Mucosa of descending colon (tissue), 3 donors: ENCODE results near the gene EHD1. TPM values are rescaled to one million over a fixed set of nuclear protein-coding genes. Genes with fewer than 3 reads are reported as not detected.

Source experiments
- ATAC-seq: fragments of 200-7000 bp; cut with Tn5 transposase; one replicate; pipeline ENCODE4 v1.9.1; 2020; ENCODE audit warnings: mild to moderate bottlenecking, moderate library complexity
- DNase-seq, 3 donors: peaks; one replicate each; pipeline ENCODE4 v3.0.0-alpha.2; 2020
- H3K36me3 ChIP-seq: fragments of 200-600 bp; one replicate; pipeline ENCODE4 v1.8.0; 2021; ENCODE audit warnings: low read depth, mild to moderate bottlenecking
- H3K4me1 ChIP-seq: fragments of 200-600 bp; one replicate; pipeline ENCODE4 v1.8.0; 2021; ENCODE audit warnings: low read depth, mild to moderate bottlenecking
- H3K4me3 ChIP-seq: fragments of 200-600 bp; one replicate; pipeline ENCODE4 v1.8.0; 2021; ENCODE audit warnings: mild to moderate bottlenecking
- H3K9me3 ChIP-seq: fragments of 200-600 bp; one replicate; pipeline ENCODE4 v1.8.0; 2021; ENCODE audit warnings: mild to moderate bottlenecking
- intact Hi-C, 2 donors: fragments of 100-400 bp; cut with DNase I in 1 of 2; cut with micrococcal nuclease in 1 of 2; formaldehyde crosslinking; loops; one replicate each; pipeline versions ENCODE4 v1.11.0 to v1.11.1; 2022; cut with DNase I, micrococcal nuclease
- total RNA-seq, 3 donors: library from RNA; stranded (reverse); fragmentation: NEBNext Ultra II Directional in 2 of 3; extraction: Animal tissue kit (Norgen Biotek cat#: 25700) in 2 of 3; gene quantifications; one replicate each; pipeline versions ENCODE4 v1.2.1 to v1.2.4, GENCODE V29; 2021 to 2023
- TF ChIP-seq, protein P1 (sequence below): fragments of 200-600 bp; IDR thresholded peaks from one replicate; pipeline ENCODE4 v1.8.0; 2022; ENCODE audit warnings: antibody characterized with exemption, mild to moderate bottlenecking
- donor health status: DM: no; HTN: no; CAD: no; lungs with moderate emphysema.
- donor health status: DM: no; HTN: no; CAD: no.
- donor health status: DM: no; HTN: yes; CAD: no.

EHD1 gene
- total RNA-seq, 3 donors from 2014 or later: 58.3 to 85.9 (median 81.5) TPM

DNA sequence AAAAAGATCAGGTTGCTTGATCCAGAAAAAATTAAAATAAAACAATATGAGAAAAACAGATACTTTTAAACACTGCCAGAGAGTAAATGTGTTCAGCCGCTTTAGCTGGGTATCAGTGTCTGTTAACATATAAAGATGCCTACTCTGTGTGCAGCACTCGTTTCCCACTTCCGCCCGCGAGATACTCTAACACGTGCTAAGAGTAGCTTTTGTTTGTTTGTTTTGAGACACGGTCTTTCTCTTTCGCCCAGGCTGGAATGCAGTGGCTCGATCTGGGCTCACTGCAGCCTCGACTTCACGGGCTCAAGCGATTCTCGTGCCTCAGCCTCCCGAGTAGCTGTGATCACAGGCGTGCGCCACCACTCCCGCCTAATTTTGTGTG is 67.5 kb downstream of the EHD1 start:
- ATAC-seq (peak; percentile 31), DNase-seq (peak; percentile 45 to 60 (median 58))
- H3K9me3 ChIP-seq: no peaks in the 10 kb centered on the region
- H3K4me3 ChIP-seq: peak overlapping the region; percentile 51
- peaks cover 12% of the 10 kb centered on the region for H3K4me1 ChIP-seq
- TF ChIP-seq, protein P1, sequence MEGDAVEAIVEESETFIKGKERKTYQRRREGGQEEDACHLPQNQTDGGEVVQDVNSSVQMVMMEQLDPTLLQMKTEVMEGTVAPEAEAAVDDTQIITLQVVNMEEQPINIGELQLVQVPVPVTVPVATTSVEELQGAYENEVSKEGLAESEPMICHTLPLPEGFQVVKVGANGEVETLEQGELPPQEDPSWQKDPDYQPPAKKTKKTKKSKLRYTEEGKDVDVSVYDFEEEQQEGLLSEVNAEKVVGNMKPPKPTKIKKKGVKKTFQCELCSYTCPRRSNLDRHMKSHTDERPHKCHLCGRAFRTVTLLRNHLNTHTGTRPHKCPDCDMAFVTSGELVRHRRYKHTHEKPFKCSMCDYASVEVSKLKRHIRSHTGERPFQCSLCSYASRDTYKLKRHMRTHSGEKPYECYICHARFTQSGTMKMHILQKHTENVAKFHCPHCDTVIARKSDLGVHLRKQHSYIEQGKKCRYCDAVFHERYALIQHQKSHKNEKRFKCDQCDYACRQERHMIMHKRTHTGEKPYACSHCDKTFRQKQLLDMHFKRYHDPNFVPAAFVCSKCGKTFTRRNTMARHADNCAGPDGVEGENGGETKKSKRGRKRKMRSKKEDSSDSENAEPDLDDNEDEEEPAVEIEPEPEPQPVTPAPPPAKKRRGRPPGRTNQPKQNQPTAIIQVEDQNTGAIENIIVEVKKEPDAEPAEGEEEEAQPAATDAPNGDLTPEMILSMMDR: no peak
- intact Hi-C loops: no loop called here
- no peaks in the 10 kb centered on the region for H3K36me3 ChIP-seq

GRCh38 chr11:64810271-64810890 is 68.0 kb downstream of the EHD1 start, which contains the start of gene MEN1:
Gene MEN1 (minus strand): TSS chr11:64810551. CDS start chr11:64810109, 442 bp downstream.
- intact Hi-C loops: no loop called here
- peaks cover 12% of the 10 kb centered on the region for H3K4me1 ChIP-seq
- TF ChIP-seq, protein P1: no peak
- ATAC-seq: peak; percentile 97
- no peaks in the 10 kb centered on the region for H3K36me3 ChIP-seq
- H3K9me3 ChIP-seq: no peaks in the 10 kb centered on the region
- DNase-seq: peak; percentile 95 to 97 (median 96)
- peak within 1 kb of the TSS; percentile 51 for H3K4me3 ChIP-seq

DNA sequence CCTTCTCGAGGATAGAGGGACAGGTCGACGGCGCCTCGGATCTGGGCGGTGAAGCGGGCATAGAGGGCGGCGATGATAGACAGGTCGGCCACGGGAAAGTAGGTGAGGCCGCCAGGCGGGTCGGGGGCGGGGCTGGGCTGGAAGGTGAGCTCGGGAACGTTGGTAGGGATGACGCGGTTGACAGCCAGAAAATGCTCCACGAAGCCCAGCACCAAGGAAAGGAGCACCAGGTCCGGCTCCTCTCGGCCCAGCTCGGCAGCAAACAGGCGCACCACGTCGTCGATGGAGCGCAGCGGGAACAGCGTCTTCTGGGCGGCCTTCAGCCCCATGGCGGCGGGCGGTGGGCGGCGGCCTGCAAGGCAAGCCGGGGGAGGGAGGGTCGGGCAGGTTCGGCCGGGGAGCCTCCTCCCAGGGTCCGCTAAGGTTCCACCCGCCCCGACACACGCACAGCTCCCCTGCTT is 68.6 kb downstream of the EHD1 start:
- H3K9me3 ChIP-seq: no peaks in the 10 kb centered on the region
- no peaks in the 10 kb centered on the region for H3K36me3 ChIP-seq
- intact Hi-C loops: no loop called here
- peaks cover 12% of the 10 kb centered on the region for H3K4me1 ChIP-seq
- peak; percentile 72 for ATAC-seq
- peak overlapping the region; percentile 51 for H3K4me3 ChIP-seq
- TF ChIP-seq, protein P1: no peak
- DNase-seq: peak; percentile 72 to 77 (median 76)

- Histone ChIP-seq H3K4me3 (no peak overlapping the region), H3K9me3 (no peaks in the 10 kb centered on the region), H3K36me3 (no peaks in the 10 kb centered on the region), H3K4me1 (peaks cover 25% of the 10 kb centered on the region)
- ATAC-seq: no peak
- DNase-seq: no peak
- intact Hi-C loops: no loop called here
- TF ChIP-seq, protein P1: no peak
Measured at GRCh38 chr11:64805481-64805880, 72.9 kb downstream of the EHD1 start.

DNA sequence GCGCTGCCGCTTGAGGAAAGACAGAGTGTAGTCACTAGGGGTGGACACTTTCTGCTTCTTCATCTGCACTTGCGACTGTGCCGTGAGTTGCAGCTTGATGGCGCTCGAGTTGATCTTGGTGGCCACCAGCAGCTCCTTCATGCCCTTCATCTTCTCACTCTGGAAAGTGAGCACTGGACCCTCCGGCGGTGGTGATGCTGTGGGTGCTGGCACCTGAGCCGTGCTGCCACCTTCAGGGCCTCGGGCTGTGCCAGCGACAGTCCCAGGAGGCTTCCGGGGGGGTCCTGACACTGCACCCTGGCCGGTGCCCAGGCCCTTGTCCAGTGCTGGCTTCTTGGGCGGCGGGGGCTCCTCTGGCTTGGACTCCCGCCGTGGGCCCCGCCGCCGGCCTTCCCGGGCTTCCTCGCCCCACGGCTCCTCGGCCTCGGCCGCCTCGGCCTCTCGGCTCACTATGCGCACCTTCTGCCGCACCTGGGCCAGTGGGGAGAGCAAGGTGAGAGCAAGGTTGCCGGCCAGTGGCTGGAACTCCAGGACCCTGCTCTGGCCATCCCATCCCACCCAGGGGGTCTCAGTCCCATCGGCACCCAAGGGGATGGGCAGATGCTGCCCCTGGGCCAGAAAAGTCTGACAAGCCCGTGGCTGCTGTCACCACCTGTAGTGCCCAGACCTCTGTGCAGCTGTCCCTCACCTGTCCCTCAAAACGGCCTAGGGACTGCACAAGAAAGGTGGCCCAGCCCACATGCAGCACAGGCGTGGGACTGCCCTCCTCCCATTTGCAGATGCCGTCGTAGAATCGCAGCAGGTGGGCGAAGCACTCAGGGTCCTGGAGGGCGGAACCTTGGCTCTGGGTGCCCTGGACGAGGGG is 73.8 kb downstream of the EHD1 start:
- DNase-seq (peak in 1 of 3 donors; percentile 58), ATAC-seq (no peak)
- TF ChIP-seq, protein P1: no peak
- Histone ChIP-seq H3K9me3 (no peaks in the 10 kb centered on the region), H3K4me3 (no peak overlapping the region), H3K36me3 (no peaks in the 10 kb centered on the region), H3K4me1 (peaks cover 22% of the 10 kb centered on the region)
- intact Hi-C loops: no loop called here
